Ovary (tissue), 9 donors: ENCODE results near the gene DLK2. TPM values are rescaled to one million over a fixed set of nuclear protein-coding genes. Genes with fewer than 3 reads are reported as not detected.

Experiments
- DNase-seq, 5 donors: peaks; one replicate each; pipeline ENCODE4 v3.0.0-alpha.2; 2019 to 2020
- H3K27ac ChIP-seq, 2 donors: fragments of 200-600 bp; one replicate each; pipeline versions ENCODE4 v1.5.1 to v1.8.0; 2019 to 2022
- H3K27me3 ChIP-seq: fragments of 200-600 bp; one replicate; pipeline ENCODE4 v1.8.0; 2022
- H3K36me3 ChIP-seq: fragments of 200-600 bp; sonication (generic); one replicate; pipeline ENCODE4 v1.5.1; 2019
- H3K4me1 ChIP-seq: one replicate; pipeline ENCODE4 v1.8.1; 2013; ENCODE audit warnings: mild to moderate bottlenecking, moderate library complexity; ENCODE audit not compliant: insufficient read depth
- H3K4me3 ChIP-seq: fragments of 200-600 bp; sonication (generic); one replicate; pipeline ENCODE4 v1.5.1; 2017
- H3K9me3 ChIP-seq, 2 donors: fragments of 200-600 bp in 1 of 2; sonication (generic) in 1 of 2; one replicate each; pipeline versions ENCODE4 v1.5.1 to v1.8.1; 2013 to 2019; ENCODE audit warnings: mild to moderate bottlenecking in 1 of 2, moderate library complexity in 1 of 2
- EP300 ChIP-seq: sonication (generic); formaldehyde crosslinking; IDR thresholded peaks from one replicate; pipeline ENCODE4 v1.6.1; 2017; ENCODE audit warnings: antibody characterized with exemption
- POLR2A ChIP-seq: fragments of 450-650 bp; IDR thresholded peaks from one replicate; pipeline ENCODE4 v1.6.1; 2017; ENCODE audit warnings: antibody characterized with exemption, mild to moderate bottlenecking, moderate library complexity
- WGBS, 3 donors: extraction: QIAGEN DNeasy Blood & Tissue Kit in 1 of 3; methylation state at CpG; one replicate each; pipeline versions ENCODE4 v1.1.5 to v1.1.7; 2013 to 2017; 5-methylcytosine and 5-hydroxymethylcytosine counted together
- intact Hi-C, 4 donors: fragments of 100-400 bp; cut with DNase I; formaldehyde crosslinking; loops; one replicate each; pipeline versions ENCODE4 v1.11.0 to v1.15.1; 2022 to 2023
- polyA plus RNA-seq, 2 donors: library from polyadenylated mRNA; stranded (reverse); fragments of 200-250 nt in 1 of 2; fragments of 350-450 nt in 1 of 2; fragmentation: Illumina TruSeq in 1 of 2; extraction: RNeasy Lipid Tissue Mini Kit (QIAGEN cat#74804) in 1 of 2; gene quantifications; one replicate each; pipeline ENCODE4 v1.2.3, GENCODE V29; 2013 to 2014
- total RNA-seq, 7 donors: library from RNA; depleted of rRNA in 2 of 7; stranded (reverse); fragments of >200 nt in 2 of 7; fragmentation: NEBNext Ultra II Directional in 3 of 7; extraction: Animal tissue kit (Norgen Biotek cat#: 25700) in 3 of 7; gene quantifications; one replicate each; pipeline versions ENCODE4 v1.1.0 to v1.2.4, GENCODE V29; 2016 to 2023
- TF ChIP-seq, protein P1 (sequence below), 3 donors: fragments of 450-650 bp in 2 of 3; fragments of 200-600 bp in 1 of 3; IDR thresholded peaks; one replicate each; pipeline versions ENCODE4 v1.5.1 to v1.8.0; 2016 to 2022; ENCODE audit warnings: antibody characterized with exemption in 3 of 3, mild to moderate bottlenecking in 1 of 3
- donor health status: DM: no; HTN: no; CAD: no; lungs with moderate emphysema.
- donor health status: DM: no; HTN: no; CAD: no.
- donor health status: Bipolar disorder and iron deficiency.
- donor health status: DM: yes; HTN: yes; CAD: no.
- donor health status: DM: no; HTN: no; CAD: no.
- donor health status: DM: yes; HTN: yes; CAD: no.

DLK2 gene
- total and polyA plus RNA-seq, 9 donors, result 0.18 to 6.0 (median 0.92) TPM

DNA sequence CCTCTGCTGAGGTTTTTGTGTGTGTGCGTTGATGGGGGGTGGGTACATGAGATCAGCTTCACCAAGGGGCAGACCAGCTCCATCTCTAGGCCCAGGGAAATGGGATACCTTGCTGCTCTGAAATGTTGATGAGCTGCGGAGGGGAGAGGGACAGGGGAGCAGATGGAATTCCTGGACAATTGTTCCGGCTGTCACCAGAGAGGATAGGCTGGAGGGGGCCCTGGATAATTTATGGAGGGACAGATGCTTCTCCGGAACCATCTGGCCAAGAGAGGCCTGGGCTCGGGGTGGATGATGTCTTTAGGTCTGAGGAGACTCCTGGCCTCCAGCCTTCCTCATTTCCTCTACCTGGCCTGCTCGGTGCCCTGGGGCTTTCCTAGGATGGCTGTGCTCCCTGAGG is 20.2 kb upstream of the DLK2 start:
- intact Hi-C loops, result no loop called here
- WGBS, 3 donors, result 65 to 72% (median 66%) methylated on average over 6 of the region's 6 CpGs
- no peak for DNase-seq

DNA sequence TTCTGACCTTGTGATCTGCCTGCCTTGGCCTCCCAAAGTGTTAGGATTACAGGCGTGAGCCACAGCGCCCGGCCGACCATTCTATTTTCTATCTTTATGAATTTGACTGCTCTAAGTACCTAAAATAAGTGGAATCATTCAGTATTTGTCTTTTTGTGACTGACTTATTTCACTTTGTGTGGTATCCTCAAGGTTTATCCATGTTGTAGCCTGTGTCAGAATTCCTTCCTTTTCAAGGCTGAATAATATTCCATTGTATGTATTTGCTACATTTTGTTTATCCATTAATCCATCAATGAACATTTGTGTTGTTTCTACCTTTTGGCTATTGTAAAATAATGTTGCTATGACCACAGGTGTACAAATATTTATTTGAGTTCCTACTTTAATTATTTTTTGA is 17.2 kb upstream of the DLK2 start:
- TF ChIP-seq POLR2A (no peak), EP300 (no peak)
- TF ChIP-seq, protein P1, sequence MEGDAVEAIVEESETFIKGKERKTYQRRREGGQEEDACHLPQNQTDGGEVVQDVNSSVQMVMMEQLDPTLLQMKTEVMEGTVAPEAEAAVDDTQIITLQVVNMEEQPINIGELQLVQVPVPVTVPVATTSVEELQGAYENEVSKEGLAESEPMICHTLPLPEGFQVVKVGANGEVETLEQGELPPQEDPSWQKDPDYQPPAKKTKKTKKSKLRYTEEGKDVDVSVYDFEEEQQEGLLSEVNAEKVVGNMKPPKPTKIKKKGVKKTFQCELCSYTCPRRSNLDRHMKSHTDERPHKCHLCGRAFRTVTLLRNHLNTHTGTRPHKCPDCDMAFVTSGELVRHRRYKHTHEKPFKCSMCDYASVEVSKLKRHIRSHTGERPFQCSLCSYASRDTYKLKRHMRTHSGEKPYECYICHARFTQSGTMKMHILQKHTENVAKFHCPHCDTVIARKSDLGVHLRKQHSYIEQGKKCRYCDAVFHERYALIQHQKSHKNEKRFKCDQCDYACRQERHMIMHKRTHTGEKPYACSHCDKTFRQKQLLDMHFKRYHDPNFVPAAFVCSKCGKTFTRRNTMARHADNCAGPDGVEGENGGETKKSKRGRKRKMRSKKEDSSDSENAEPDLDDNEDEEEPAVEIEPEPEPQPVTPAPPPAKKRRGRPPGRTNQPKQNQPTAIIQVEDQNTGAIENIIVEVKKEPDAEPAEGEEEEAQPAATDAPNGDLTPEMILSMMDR (IDR thresholded peaks at IDR 0.05), result no peak
- Histone ChIP-seq H3K9me3 (no peaks in the 10 kb centered on the region), H3K4me3 (no peak overlapping the region), H3K36me3 (no peaks in the 10 kb centered on the region), H3K4me1 (no peaks in the 10 kb centered on the region), H3K27ac (no peak overlapping the region), H3K27me3 (no peaks in the 10 kb centered on the region)
- intact Hi-C loops, result no loop called here
- 88 to 98% (median 95%) methylated on average over 4 of the region's 4 CpGs for WGBS, 3 donors
- no peak for DNase-seq

More for the DNA sequence above, 20.2 kb upstream of the DLK2 start:
- no peaks in the 10 kb centered on the region for H3K27me3 ChIP-seq
- H3K4me3 ChIP-seq, result no peak overlapping the region
- no peaks in the 10 kb centered on the region for H3K36me3 ChIP-seq
- TF ChIP-seq, protein P1 (IDR thresholded peaks at IDR 0.05), result no peak
- TF ChIP-seq EP300 (no peak), POLR2A (no peak)
- no peaks in the 10 kb centered on the region for H3K9me3 ChIP-seq
- peaks cover 7% of the 10 kb centered on the region for H3K4me1 ChIP-seq
- H3K27ac ChIP-seq, result no peak overlapping the region

GRCh38 chr6:43471399-43471798 is 16.1 kb upstream of the DLK2 start:
- H3K27ac ChIP-seq, result no peak overlapping the region
- WGBS, 3 donors, result 73 to 88% (median 80%) methylated on average over 1 of the region's 1 CpG
- no peaks in the 10 kb centered on the region for H3K4me1 ChIP-seq
- H3K9me3 ChIP-seq, result no peaks in the 10 kb centered on the region
- no peaks in the 10 kb centered on the region for H3K36me3 ChIP-seq
- DNase-seq, result no peak
- intact Hi-C loops, result no loop called here
- TF ChIP-seq EP300 (no peak), POLR2A (no peak)
- TF ChIP-seq, protein P1 (IDR thresholded peaks at IDR 0.05), result no peak
- H3K4me3 ChIP-seq, result no peak overlapping the region
- no peaks in the 10 kb centered on the region for H3K27me3 ChIP-seq

GRCh38 chr6:43469947-43470346 is 14.6 kb upstream of the DLK2 start:
- Histone ChIP-seq H3K4me3 (no peak overlapping the region), H3K27ac (no peak overlapping the region), H3K4me1 (no peaks in the 10 kb centered on the region), H3K9me3 (no peaks in the 10 kb centered on the region), H3K27me3 (no peaks in the 10 kb centered on the region), H3K36me3 (no peaks in the 10 kb centered on the region)
- intact Hi-C loops, result loop anchor here in 1 of 4 donors (5.0 kb wide), 1 partner anchor 1288 kb away; no protein-coding TSS in a partner anchor
- WGBS, 3 donors, result 86 to 90% (median 87%) methylated on average over 7 of the region's 7 CpGs
- TF ChIP-seq POLR2A, result no peak
- TF ChIP-seq, protein P1 (IDR thresholded peaks at IDR 0.05), result no peak
- no peak for TF ChIP-seq EP300
- no peak for DNase-seq
